ENCODE data around the gene TUBA1C.

DNA sequence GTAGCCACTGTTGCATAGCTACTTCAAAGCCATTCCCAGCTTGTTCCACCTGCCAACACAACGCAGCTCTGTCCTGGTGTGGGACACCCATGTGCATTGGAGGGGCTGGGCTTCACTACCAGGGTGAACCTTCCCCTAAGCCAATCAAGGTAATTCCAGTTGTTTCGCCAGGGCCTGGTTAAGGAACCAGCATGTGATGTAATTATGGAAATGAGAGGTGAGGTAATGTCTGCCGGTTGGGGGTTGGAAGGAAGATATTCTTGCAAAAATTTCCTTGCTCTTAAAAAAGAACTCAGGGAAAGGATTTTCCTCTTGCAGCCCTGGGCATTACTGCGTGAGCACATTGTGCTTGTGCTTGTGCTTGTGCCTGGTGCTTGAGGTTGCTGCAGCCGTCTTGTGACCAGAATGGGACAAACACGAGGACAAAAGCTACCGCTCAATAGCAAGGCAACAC is 14.9 kb downstream of the TUBA1C start:
- TF ChIP-seq CREB1 (IDR thresholded peaks at IDR 0.05; ENCODE audit: low read depth) (no peak), ZNF274 (IDR thresholded peaks at IDR 0.05; ENCODE audit: insufficient read depth, insufficient read length) (no peak)

Measured in GM12878 (cell line).